Raji (cell line): Measurements from ENCODE around the gene BBS1.

Experiments
- POLR2A ChIP-seq: IDR thresholded peaks from 2 replicates; pipeline ENCODE4 v1.6.1; 2011; ENCODE audit warnings: low read depth, low read length, control low read depth; ENCODE audit not compliant: insufficient read depth

Gene BBS1

GRCh38 chr11:66548774-66549630 is 38.6 kb downstream of the BBS1 start:
- no peak for TF ChIP-seq POLR2A

- no peak for TF ChIP-seq POLR2A
Observed at GRCh38 chr11:66549696-66550095, 39.3 kb downstream of the BBS1 start.

- no peak for TF ChIP-seq POLR2A
Observed at GRCh38 chr11:66550887-66551286, 40.5 kb downstream of the BBS1 start.

GRCh38 chr11:66554602-66555001 is 44.2 kb downstream of the BBS1 start:
- no peak for TF ChIP-seq POLR2A

GRCh38 chr11:66555416-66555815 is 45.0 kb downstream of the BBS1 start:
- no peak for TF ChIP-seq POLR2A

- TF ChIP-seq POLR2A, result no peak
Observed at GRCh38 chr11:66556086-66556485, 45.7 kb downstream of the BBS1 start.

GRCh38 chr11:66557733-66558326 is 47.4 kb downstream of the BBS1 start:
- TF ChIP-seq POLR2A, result no peak

GRCh38 chr11:66559142-66559865 is 48.9 kb downstream of the BBS1 start:
- TF ChIP-seq POLR2A, result no peak

GRCh38 chr11:66559866-66560676 is 49.6 kb downstream of the BBS1 start:
- TF ChIP-seq POLR2A, result no peak

- no peak for TF ChIP-seq POLR2A
Observed at GRCh38 chr11:66561178-66561974, 50.9 kb downstream of the BBS1 start.

GRCh38 chr11:66561975-66562248 is 51.5 kb downstream of the BBS1 start:
- TF ChIP-seq POLR2A, result no peak

- no peak for TF ChIP-seq POLR2A
Observed at GRCh38 chr11:66562275-66562674, 51.8 kb downstream of the BBS1 start.

GRCh38 chr11:66562907-66563583 is 52.6 kb downstream of the BBS1 start:
- no peak for TF ChIP-seq POLR2A

- no peak for TF ChIP-seq POLR2A
Observed at GRCh38 chr11:66563832-66564231, 53.4 kb downstream of the BBS1 start.

GRCh38 chr11:66564538-66564937 is 54.1 kb downstream of the BBS1 start:
- TF ChIP-seq POLR2A, result no peak

GRCh38 chr11:66564984-66565383 is 54.5 kb downstream of the BBS1 start:
- TF ChIP-seq POLR2A, result no peak
